Peyer's patch (tissue), 4 donors: ENCODE measurements around the gene ANG. TPM values are rescaled to one million over a fixed set of nuclear protein-coding genes. Genes with fewer than 3 reads are reported as not detected.
A peak's percentile ranks its signal among the peaks of the same experiment; 100 is the strongest.

Experiments used
- DNase-seq, 3 donors: peaks; one replicate each; pipeline ENCODE4 v3.0.0-alpha.2; 2017 to 2019
- H3K27ac ChIP-seq, 4 donors: fragments of 200-600 bp; sonication (generic); one replicate each; pipeline ENCODE4 v1.5.1; 2016 to 2019
- H3K27me3 ChIP-seq, 2 donors: fragments of 200-600 bp; sonication (generic); one replicate each; pipeline ENCODE4 v1.5.1; 2019
- H3K36me3 ChIP-seq, 3 donors: fragments of 200-600 bp; sonication (generic); one replicate each; pipeline ENCODE4 v1.5.1; 2016 to 2019
- H3K4me1 ChIP-seq, 4 donors: fragments of 200-600 bp; sonication (generic); one replicate each; pipeline ENCODE4 v1.5.1; 2016 to 2019
- H3K4me3 ChIP-seq, 4 donors: fragments of 200-600 bp; sonication (generic); 1 replicate in 3 of 4; 2 replicates in 1 of 4; pipeline ENCODE4 v1.5.1; 2016 to 2019; ENCODE audit warnings: mild to moderate bottlenecking in 1 of 4
- H3K9me3 ChIP-seq, 4 donors: fragments of 200-600 bp; sonication (generic); one replicate each; pipeline ENCODE4 v1.5.1; 2016 to 2019; ENCODE audit warnings: mild to moderate bottlenecking in 1 of 4
- CTCF ChIP-seq, 6 experiments: fragments of 450-650 bp in 4 of 6; fragments of 200-600 bp in 2 of 6; sonication (generic) in 1 of 6; IDR thresholded peaks; one replicate each; pipeline ENCODE4 v1.5.1; 2017 to 2019; ENCODE audit warnings: antibody characterized with exemption in 6 of 6, mild to moderate bottlenecking in 3 of 6, moderate library complexity in 1 of 6
- POLR2A ChIP-seq, 2 donors: fragments of 450-650 bp; IDR thresholded peaks; one replicate each; pipeline ENCODE4 v1.5.1; 2017; ENCODE audit warnings: antibody characterized with exemption in 2 of 2, mild to moderate bottlenecking in 2 of 2, moderate library complexity in 2 of 2
- total RNA-seq, 4 donors: library from RNA; depleted of rRNA; stranded (reverse); fragments of >200 nt; gene quantifications; one replicate each; pipeline ENCODE4 v1.1.0, GENCODE V29; 2016

ANG gene
- total RNA-seq, 4 donors from 2014 or later: 19.6 to 22.3 (median 20.0) TPM

DNA sequence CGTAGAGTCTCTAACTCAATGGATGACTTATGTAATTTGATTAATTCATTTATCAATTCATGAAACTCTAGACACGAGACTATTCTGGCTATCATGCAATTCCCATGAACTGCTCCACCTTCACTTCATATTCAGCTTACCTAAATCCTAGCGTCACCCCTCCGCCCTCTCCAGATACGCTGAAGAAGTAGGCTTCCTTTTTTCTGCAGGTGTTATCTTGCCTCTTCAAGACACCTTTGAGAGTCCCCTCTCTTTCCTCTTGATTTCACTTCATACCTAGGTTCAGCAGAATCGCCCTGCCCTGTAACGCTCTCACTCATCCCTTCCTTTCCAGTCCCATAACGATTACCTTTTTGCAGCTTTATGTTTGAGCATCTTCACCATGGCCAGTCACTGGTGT, 8.2 kb upstream of the ANG start:
- no peaks in the 10 kb centered on the region for H3K9me3 ChIP-seq
- no peak for DNase-seq
- peak overlapping the region in 2 of 4 donors; percentile 59 to 77 for H3K4me3 ChIP-seq
- peaks cover 0 to 18% (median 8%) of the 10 kb centered on the region in 4 donors for H3K4me1 ChIP-seq
- no peaks in the 10 kb centered on the region for H3K27me3 ChIP-seq
- peak overlapping the region; percentile 95 to 99 (median 98) for H3K27ac ChIP-seq
- H3K36me3 ChIP-seq: no peaks in the 10 kb centered on the region
- TF ChIP-seq CTCF (IDR thresholded peaks at IDR 0.05): no peak
- TF ChIP-seq POLR2A (IDR thresholded peaks at IDR 0.05): no peak

GRCh38 chr14:20680843-20681347, 7.7 kb upstream of the ANG start:
- TF ChIP-seq CTCF (IDR thresholded peaks at IDR 0.05) (no peak), POLR2A (IDR thresholded peaks at IDR 0.05) (no peak)
- H3K4me1 ChIP-seq: peaks cover 0 to 23% (median 8%) of the 10 kb centered on the region in 4 donors
- no peaks in the 10 kb centered on the region for H3K27me3 ChIP-seq
- no peaks in the 10 kb centered on the region for H3K9me3 ChIP-seq
- H3K4me3 ChIP-seq: peak overlapping the region; percentile 58 to 79 (median 68)
- peak overlapping the region; percentile 95 to 99 (median 98) for H3K27ac ChIP-seq
- DNase-seq: peak in 2 of 3 donors; percentile 54 to 65
- no peaks in the 10 kb centered on the region for H3K36me3 ChIP-seq

GRCh38 chr14:20681348-20682126, 7.0 kb upstream of the ANG start:
- DNase-seq: peak; percentile 71 to 89 (median 72)
- Histone ChIP-seq H3K27me3 (no peaks in the 10 kb centered on the region), H3K4me1 (peaks cover 0 to 30% (median 8%) of the 10 kb centered on the region in 4 donors), H3K9me3 (no peaks in the 10 kb centered on the region), H3K27ac (peak overlapping the region; percentile 95 to 99 (median 98)), H3K4me3 (peak overlapping the region; percentile 58 to 79 (median 68)), H3K36me3 (no peaks in the 10 kb centered on the region)
- TF ChIP-seq CTCF (IDR thresholded peaks at IDR 0.05) (no peak), POLR2A (IDR thresholded peaks at IDR 0.05) (peak in 1 of 2 donors; percentile 34)

- DNase-seq: no peak
- Histone ChIP-seq H3K4me1 (peaks cover 1 to 35% (median 8%) of the 10 kb centered on the region in 4 donors), H3K27me3 (no peaks in the 10 kb centered on the region), H3K36me3 (no peaks in the 10 kb centered on the region), H3K4me3 (peak overlapping the region; percentile 58 to 79 (median 68)), H3K27ac (peak overlapping the region; percentile 95 to 99 (median 98)), H3K9me3 (no peaks in the 10 kb centered on the region)
- TF ChIP-seq POLR2A (IDR thresholded peaks at IDR 0.05) (no peak), CTCF (IDR thresholded peaks at IDR 0.05) (peak in 2 of 6 experiments; percentile 8 to 19)
Observed at GRCh38 chr14:20682127-20682434, 6.5 kb upstream of the ANG start.

GRCh38 chr14:20682435-20683124, 6.0 kb upstream of the ANG start:
- peaks cover 3 to 40% (median 8%) of the 10 kb centered on the region in 4 donors for H3K4me1 ChIP-seq
- peak overlapping the region; percentile 95 to 99 (median 98) for H3K27ac ChIP-seq

More at GRCh38 chr14:20682435-20683124, 6.0 kb upstream of the ANG start:
- no peaks in the 10 kb centered on the region for H3K27me3 ChIP-seq
- peak overlapping the region; percentile 58 to 79 (median 68) for H3K4me3 ChIP-seq
- no peaks in the 10 kb centered on the region for H3K36me3 ChIP-seq
- peak; percentile 82 to 94 (median 89) for DNase-seq
- H3K9me3 ChIP-seq: no peaks in the 10 kb centered on the region
- TF ChIP-seq POLR2A (IDR thresholded peaks at IDR 0.05) (peak; percentile 66 to 90), CTCF (IDR thresholded peaks at IDR 0.05) (no peak)
